Caco-2 (cell line): Measurements from ENCODE around the gene KNDC1. TPM values are rescaled to one million over a fixed set of nuclear protein-coding genes. Genes with fewer than 3 reads are reported as not detected.

Source experiments
- BruUV-seq: library from RNA; stranded (reverse); fragments of 400-500 nt; replicated peaks from 2 replicates; lab custom pipeline; 2021; lab: Mats Ljungman, UMichigan
- CTCF ChIA-PET: fragments of 300-600 bp; sonication (Branson Sonifier 250); formaldehyde crosslinking; loops from one replicate; lab custom pipeline; 2022; ENCODE audit warnings: antibody characterized with exemption; lab: Charles Lee
- POLR2A ChIA-PET: fragments of 300-600 bp; sonication (Branson Sonifier 250); formaldehyde crosslinking; loops from one replicate; lab custom pipeline; 2022; ENCODE audit warnings: antibody characterized with exemption; lab: Charles Lee
- DNase-seq, 2 experiments: peaks; one replicate each; pipeline versions ENCODE4 v3.0.0 to v3.0.0-alpha.2; 2020 to 2022
- H3K27me3 ChIP-seq: replicated peaks from 2 replicates; pipeline ENCODE4 v1.6.0; 2011; ENCODE audit warnings: low read length; ENCODE audit not compliant: control insufficient read depth, insufficient read depth
- H3K36me3 ChIP-seq: 2 replicates; pipeline ENCODE4 v1.5.1; 2011; ENCODE audit warnings: low read length; ENCODE audit not compliant: control insufficient read depth, insufficient read depth
- H3K4me1 ChIP-seq: fragments of 250-450 bp; sonication (Bioruptor Pico); 2 replicates; pipeline ENCODE4 v1.5.1; 2020; ENCODE audit warnings: mild to moderate bottlenecking
- H3K4me3 ChIP-seq: 2 replicates; pipeline ENCODE4 v1.5.1; 2011; ENCODE audit warnings: low read depth, mild to moderate bottlenecking, control low read depth, low read length
- H3K9me3 ChIP-seq: fragments of 250-450 bp; sonication (Bioruptor Pico); 2 replicates; pipeline ENCODE4 v1.5.1; 2020; ENCODE audit warnings: mild to moderate bottlenecking, moderate library complexity
- H3K27ac Mint-ChIP-seq: one replicate; pipeline ENCODE4 v1.8.0; 2022; ENCODE audit warnings: mixed read lengths; ENCODE audit not compliant: unreplicated experiment
- H3K27me3 Mint-ChIP-seq: one replicate; pipeline ENCODE4 v1.8.0; 2022; ENCODE audit warnings: mixed read lengths; ENCODE audit not compliant: insufficient read depth, unreplicated experiment
- H3K36me3 Mint-ChIP-seq: one replicate; pipeline ENCODE4 v1.8.0; 2022; ENCODE audit warnings: mild to moderate bottlenecking, mixed read lengths; ENCODE audit not compliant: insufficient read depth, unreplicated experiment
- H3K4me1 Mint-ChIP-seq: one replicate; pipeline ENCODE4 v1.8.0; 2022; ENCODE audit warnings: low read depth, mixed read lengths; ENCODE audit not compliant: unreplicated experiment
- H3K4me3 Mint-ChIP-seq: one replicate; pipeline ENCODE4 v1.8.0; 2022; ENCODE audit warnings: mild to moderate bottlenecking, moderate library complexity, mixed read lengths; ENCODE audit not compliant: unreplicated experiment
- H3K9me3 Mint-ChIP-seq: one replicate; pipeline ENCODE4 v1.8.0; 2022; ENCODE audit warnings: mixed read lengths; ENCODE audit not compliant: unreplicated experiment
- intact Hi-C: fragments of 100-400 bp; cut with micrococcal nuclease; formaldehyde crosslinking; loops from one replicate; pipeline ENCODE4 v1.10.0; 2022; ENCODE audit not compliant: unreplicated experiment
- total RNA-seq: library from RNA; stranded (reverse); gene quantifications from 2 replicates; pipeline ENCODE4 v1.2.3, GENCODE V29; 2022
- TF ChIP-seq, protein P1 (sequence below), 2 experiments: fragments of 200-600 bp in 1 of 2; IDR thresholded peaks; 1 replicate in 1 of 2; 2 replicates in 1 of 2; pipeline versions ENCODE4 v1.5.1 to v1.8.0; 2011 to 2022; ENCODE audit warnings: antibody characterized with exemption in 1 of 2, control low read depth in 1 of 2, inconsistent platforms in 1 of 2, low read depth in 1 of 2, low read length in 1 of 2, mild to moderate bottlenecking in 1 of 2, moderate library complexity in 1 of 2; ENCODE audit not compliant: insufficient read depth in 1 of 2, severe bottlenecking in 1 of 2, unreplicated experiment in 1 of 2

KNDC1 gene
- total RNA-seq, 1 experiment from 2014 or later = 3.2 TPM

- Mint-ChIP-seq H3K9me3 (no peaks in the 10 kb centered on the region), H3K27me3 (peaks cover 3% of the 10 kb centered on the region), H3K27ac (no peak overlapping the region), H3K4me1 (peaks cover 9% of the 10 kb centered on the region), H3K36me3 (peaks cover 7% of the 10 kb centered on the region), H3K4me3 (peak overlapping the region; percentile 63)
- H3K36me3 ChIP-seq = no peaks in the 10 kb centered on the region
- no peaks in the 10 kb centered on the region; the same call in none of the 2 replicates for H3K27me3 ChIP-seq
- CTCF ChIA-PET = no interaction called here
- H3K4me3 ChIP-seq = peak overlapping the region; percentile 38; the same call in 1 of the 2 replicates
- BruUV-seq = no TSS peak
- peaks cover 21% of the 10 kb centered on the region for H3K4me1 ChIP-seq
- no peaks in the 10 kb centered on the region for H3K9me3 ChIP-seq
- intact Hi-C loops = no loop called here
- no peak for DNase-seq
- POLR2A ChIA-PET = no interaction called here
- TF ChIP-seq, protein P1, sequence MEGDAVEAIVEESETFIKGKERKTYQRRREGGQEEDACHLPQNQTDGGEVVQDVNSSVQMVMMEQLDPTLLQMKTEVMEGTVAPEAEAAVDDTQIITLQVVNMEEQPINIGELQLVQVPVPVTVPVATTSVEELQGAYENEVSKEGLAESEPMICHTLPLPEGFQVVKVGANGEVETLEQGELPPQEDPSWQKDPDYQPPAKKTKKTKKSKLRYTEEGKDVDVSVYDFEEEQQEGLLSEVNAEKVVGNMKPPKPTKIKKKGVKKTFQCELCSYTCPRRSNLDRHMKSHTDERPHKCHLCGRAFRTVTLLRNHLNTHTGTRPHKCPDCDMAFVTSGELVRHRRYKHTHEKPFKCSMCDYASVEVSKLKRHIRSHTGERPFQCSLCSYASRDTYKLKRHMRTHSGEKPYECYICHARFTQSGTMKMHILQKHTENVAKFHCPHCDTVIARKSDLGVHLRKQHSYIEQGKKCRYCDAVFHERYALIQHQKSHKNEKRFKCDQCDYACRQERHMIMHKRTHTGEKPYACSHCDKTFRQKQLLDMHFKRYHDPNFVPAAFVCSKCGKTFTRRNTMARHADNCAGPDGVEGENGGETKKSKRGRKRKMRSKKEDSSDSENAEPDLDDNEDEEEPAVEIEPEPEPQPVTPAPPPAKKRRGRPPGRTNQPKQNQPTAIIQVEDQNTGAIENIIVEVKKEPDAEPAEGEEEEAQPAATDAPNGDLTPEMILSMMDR (IDR thresholded peaks at IDR 0.05; ENCODE audit: insufficient read depth in 1 of 2, low read depth in 1 of 2, low read length in 1 of 2, severe bottlenecking in 1 of 2, unreplicated experiment in 1 of 2) = no peak
These were observed 77.2 kb downstream of the KNDC1 start for GRCh38 chr10:133237241-133237587.

- Mint-ChIP-seq H3K4me1 (peaks cover 9% of the 10 kb centered on the region), H3K27ac (no peak within 1 kb of the TSS), H3K36me3 (peaks cover 7% of the 10 kb centered on the region), H3K9me3 (no peaks in the 10 kb centered on the region), H3K27me3 (peaks cover 3% of the 10 kb centered on the region), H3K4me3 (peak within 1 kb of the TSS; percentile 63)
- CTCF ChIA-PET = no interaction called here
- Histone ChIP-seq H3K36me3 (no peaks in the 10 kb centered on the region), H3K9me3 (no peaks in the 10 kb centered on the region), H3K4me1 (peaks cover 21% of the 10 kb centered on the region), H3K27me3 (no peaks in the 10 kb centered on the region; the same call in none of the 2 replicates), H3K4me3 (peak within 1 kb of the TSS; percentile 38)
- TF ChIP-seq, protein P1 (IDR thresholded peaks at IDR 0.05; ENCODE audit: insufficient read depth in 1 of 2, low read depth in 1 of 2, low read length in 1 of 2, severe bottlenecking in 1 of 2, unreplicated experiment in 1 of 2) = no peak
- BruUV-seq = no TSS peak
- DNase-seq = no peak
- POLR2A ChIA-PET = no interaction called here
- intact Hi-C loops = no loop called here
These were observed 77.8 kb downstream of the KNDC1 start, which contains the start of gene VENTX for GRCh38 chr10:133237588-133238465. Gene VENTX, plus strand, starts transcription at chr10:133237855. Its CDS starts 60 bp downstream, at chr10:133237915.

DNA sequence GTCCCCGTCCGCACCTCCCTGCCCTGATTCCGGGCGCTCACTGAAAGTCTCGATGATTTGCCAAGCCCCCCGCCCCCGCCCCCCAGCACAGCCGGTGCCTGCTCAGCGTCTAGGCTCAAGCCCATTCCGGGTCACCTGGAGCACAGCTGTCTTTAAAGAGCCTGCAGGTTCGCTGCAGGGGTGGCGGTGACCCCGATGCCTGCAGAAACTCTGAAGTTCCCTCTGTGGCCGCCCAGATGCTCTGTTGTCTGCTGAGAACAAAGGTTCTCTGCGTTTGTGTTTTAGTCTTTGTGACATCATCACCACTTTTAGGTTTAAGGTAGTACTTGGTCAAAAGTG is 78.4 kb downstream of the KNDC1 start:
- POLR2A ChIA-PET = no interaction called here
- DNase-seq = no peak
- H3K4me3 ChIP-seq = no peak overlapping the region
- intact Hi-C loops = no loop called here
- no peak overlapping the region for H3K27ac Mint-ChIP-seq
- CTCF ChIA-PET = no interaction called here
- peaks cover 21% of the 10 kb centered on the region for H3K4me1 ChIP-seq
- no peaks in the 10 kb centered on the region; the same call in none of the 2 replicates for H3K27me3 ChIP-seq
- TF ChIP-seq, protein P1 (IDR thresholded peaks at IDR 0.05; ENCODE audit: insufficient read depth in 1 of 2, low read depth in 1 of 2, low read length in 1 of 2, severe bottlenecking in 1 of 2, unreplicated experiment in 1 of 2) = no peak
- H3K9me3 Mint-ChIP-seq = no peaks in the 10 kb centered on the region
- peaks cover 3% of the 10 kb centered on the region for H3K27me3 Mint-ChIP-seq
- H3K4me1 Mint-ChIP-seq = peaks cover 9% of the 10 kb centered on the region
- H3K9me3 ChIP-seq = no peaks in the 10 kb centered on the region
- peaks cover 7% of the 10 kb centered on the region for H3K36me3 Mint-ChIP-seq
- peak overlapping the region; percentile 63 for H3K4me3 Mint-ChIP-seq
- H3K36me3 ChIP-seq = no peaks in the 10 kb centered on the region
- BruUV-seq = no TSS peak
